HG03103 (cell line): ENCODE results near the gene SNAPIN.

Source experiments
- ATAC-seq: cut with Tn5 transposase; IDR thresholded peaks from one replicate; pipeline ENCODE4 v1.9.1; 2021; ENCODE audit warnings: low read depth; ENCODE audit not compliant: unreplicated experiment

Gene SNAPIN

GRCh38 chr1:153658400-153659174, at the start of gene SNAPIN:
Gene SNAPIN (plus strand): TSS chr1:153658703. CDS start chr1:153658744, 41 bp downstream.
- ATAC-seq = peak; percentile 75

GRCh38 chr1:153608742-153609584, 49.5 kb upstream of the SNAPIN start:
- ATAC-seq = no peak

- no peak for ATAC-seq
These were observed 49.0 kb upstream of the SNAPIN start for GRCh38 chr1:153609585-153609907.

GRCh38 chr1:153610334-153610733, 48.2 kb upstream of the SNAPIN start:
- ATAC-seq = no peak

- ATAC-seq = no peak
These were observed 47.6 kb upstream of the SNAPIN start for GRCh38 chr1:153610811-153611301.

- ATAC-seq = no peak
These were observed 47.1 kb upstream of the SNAPIN start for GRCh38 chr1:153611356-153611755.

- no peak for ATAC-seq
These were observed 46.3 kb upstream of the SNAPIN start for GRCh38 chr1:153612111-153612754.

- ATAC-seq = no peak
These were observed 45.7 kb upstream of the SNAPIN start, which contains the start of gene S100A16 for GRCh38 chr1:153612755-153613331. Gene S100A16 (minus strand): TSS chr1:153613137. CDS start chr1:153608151, 4,986 bp downstream.

- ATAC-seq = no peak
These were observed 45.1 kb upstream of the SNAPIN start for GRCh38 chr1:153613406-153613805.

GRCh38 chr1:153614189-153614900, 44.2 kb upstream of the SNAPIN start:
- ATAC-seq = no peak

- ATAC-seq = no peak
These were observed 43.6 kb upstream of the SNAPIN start for GRCh38 chr1:153614906-153615305.

GRCh38 chr1:153615406-153615805, 43.1 kb upstream of the SNAPIN start:
- no peak for ATAC-seq

- no peak for ATAC-seq
These were observed 42.2 kb upstream of the SNAPIN start, which contains the start of gene S100A14 for GRCh38 chr1:153616144-153616916. Gene S100A14 (minus strand): TSS chr1:153616325. CDS start chr1:153615858, 467 bp downstream.

GRCh38 chr1:153616917-153617311, 41.6 kb upstream of the SNAPIN start:
- no peak for ATAC-seq

- ATAC-seq = peak; percentile 70
These were observed 40.8 kb upstream of the SNAPIN start for GRCh38 chr1:153617663-153618062.

GRCh38 chr1:153619171-153619570, 39.3 kb upstream of the SNAPIN start:
- no peak for ATAC-seq

- ATAC-seq = no peak
These were observed 35.4 kb upstream of the SNAPIN start for GRCh38 chr1:153623101-153623500.

GRCh38 chr1:153624965-153625611, 33.4 kb upstream of the SNAPIN start:
- ATAC-seq = no peak

- ATAC-seq = no peak
These were observed 32.0 kb upstream of the SNAPIN start for GRCh38 chr1:153626477-153626903.
